ENCODE data around the gene HAPLN3.

DNA sequence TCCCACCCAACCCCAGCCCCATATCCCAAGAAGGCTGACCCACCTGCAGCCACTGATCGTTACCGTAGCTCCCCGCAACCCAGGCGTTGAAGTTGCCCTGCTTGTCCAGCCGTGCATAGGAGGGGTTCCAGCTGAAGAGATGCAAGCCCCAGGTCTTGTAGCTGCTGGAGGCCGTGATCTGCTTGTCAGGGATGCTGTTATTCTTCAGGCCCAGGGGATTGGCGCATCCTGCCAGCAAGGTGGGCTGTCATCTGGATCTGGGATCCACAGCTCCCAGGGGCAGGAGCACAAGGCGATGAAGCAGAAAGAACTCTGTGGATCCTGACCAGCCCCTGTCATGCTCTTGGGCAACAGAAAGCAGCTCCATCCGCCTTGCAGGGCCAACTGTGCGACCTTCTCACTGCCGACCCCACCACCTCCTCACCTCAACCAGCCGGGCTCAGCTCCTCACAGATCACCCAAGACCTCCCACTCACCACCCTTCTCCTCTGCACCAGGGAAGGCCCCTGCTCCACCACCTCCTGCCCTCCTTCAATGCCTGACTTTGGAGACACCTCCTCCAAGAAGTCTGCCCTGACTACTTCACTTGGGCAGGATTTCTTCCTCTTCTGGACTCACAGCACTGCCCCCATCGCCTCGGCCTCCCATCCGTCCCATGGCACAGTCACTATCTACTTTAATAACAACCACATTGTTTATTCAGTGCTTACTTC, 6.3 kb upstream of the HAPLN3 start:
- TF ChIP-seq, protein P1, sequence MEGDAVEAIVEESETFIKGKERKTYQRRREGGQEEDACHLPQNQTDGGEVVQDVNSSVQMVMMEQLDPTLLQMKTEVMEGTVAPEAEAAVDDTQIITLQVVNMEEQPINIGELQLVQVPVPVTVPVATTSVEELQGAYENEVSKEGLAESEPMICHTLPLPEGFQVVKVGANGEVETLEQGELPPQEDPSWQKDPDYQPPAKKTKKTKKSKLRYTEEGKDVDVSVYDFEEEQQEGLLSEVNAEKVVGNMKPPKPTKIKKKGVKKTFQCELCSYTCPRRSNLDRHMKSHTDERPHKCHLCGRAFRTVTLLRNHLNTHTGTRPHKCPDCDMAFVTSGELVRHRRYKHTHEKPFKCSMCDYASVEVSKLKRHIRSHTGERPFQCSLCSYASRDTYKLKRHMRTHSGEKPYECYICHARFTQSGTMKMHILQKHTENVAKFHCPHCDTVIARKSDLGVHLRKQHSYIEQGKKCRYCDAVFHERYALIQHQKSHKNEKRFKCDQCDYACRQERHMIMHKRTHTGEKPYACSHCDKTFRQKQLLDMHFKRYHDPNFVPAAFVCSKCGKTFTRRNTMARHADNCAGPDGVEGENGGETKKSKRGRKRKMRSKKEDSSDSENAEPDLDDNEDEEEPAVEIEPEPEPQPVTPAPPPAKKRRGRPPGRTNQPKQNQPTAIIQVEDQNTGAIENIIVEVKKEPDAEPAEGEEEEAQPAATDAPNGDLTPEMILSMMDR (IDR thresholded peaks at IDR 0.05): no peak
- TF ChIP-seq RARB (CRISPR knock-in tag; IDR thresholded peaks at IDR 0.05) (no peak), EP300 (IDR thresholded peaks at IDR 0.05) (no peak)

Data from A549 (cell line).